Activated T-helper 2 cell treated with anti-CD3 and anti-CD28 coated beads, Interferon-gamma antibody, Interleukin-2, Interleukin-4, amounts not matched to agents 10 μg/mL and 5 μg/mL and 100 μg/mL, durations not matched to agents 14 hours and 24 hours and 36 hours (primary cell): ENCODE measurements around the gene INPP4B. TPM values are rescaled to one million over a fixed set of nuclear protein-coding genes. Genes with fewer than 3 reads are reported as not detected.

Source experiments
- DNase-seq: peaks from one replicate; pipeline ENCODE4 v3.0.0; 2021; ENCODE audit warnings: low spot score
- H3K27ac Mint-ChIP-seq: one replicate; pipeline ENCODE4 v1.8.0; 2021; ENCODE audit warnings: mixed read lengths
- H3K27me3 Mint-ChIP-seq: one replicate; pipeline ENCODE4 v1.8.0; 2021; ENCODE audit warnings: low read depth, mixed read lengths
- H3K36me3 Mint-ChIP-seq: one replicate; pipeline ENCODE4 v1.8.0; 2021; ENCODE audit warnings: low read depth, mixed read lengths
- H3K4me1 Mint-ChIP-seq: one replicate; pipeline ENCODE4 v1.8.0; 2021; ENCODE audit warnings: low read depth, mixed read lengths
- H3K4me3 Mint-ChIP-seq: one replicate; pipeline ENCODE4 v1.8.0; 2021; ENCODE audit warnings: low read depth, mild to moderate bottlenecking, moderate library complexity, mixed read lengths
- H3K9me3 Mint-ChIP-seq: one replicate; pipeline ENCODE4 v1.8.0; 2021; ENCODE audit warnings: mixed read lengths
- intact Hi-C: fragments of 100-400 bp; cut with micrococcal nuclease; formaldehyde crosslinking; loops from one replicate; pipeline ENCODE4 v1.15.1; 2023
- total RNA-seq: library from RNA; stranded (reverse); gene quantifications from 2 replicates; pipeline ENCODE4 v1.2.3, GENCODE V29; 2022

INPP4B gene
- total RNA-seq, 1 donor from 2014 or later = 64.8 TPM

DNA sequence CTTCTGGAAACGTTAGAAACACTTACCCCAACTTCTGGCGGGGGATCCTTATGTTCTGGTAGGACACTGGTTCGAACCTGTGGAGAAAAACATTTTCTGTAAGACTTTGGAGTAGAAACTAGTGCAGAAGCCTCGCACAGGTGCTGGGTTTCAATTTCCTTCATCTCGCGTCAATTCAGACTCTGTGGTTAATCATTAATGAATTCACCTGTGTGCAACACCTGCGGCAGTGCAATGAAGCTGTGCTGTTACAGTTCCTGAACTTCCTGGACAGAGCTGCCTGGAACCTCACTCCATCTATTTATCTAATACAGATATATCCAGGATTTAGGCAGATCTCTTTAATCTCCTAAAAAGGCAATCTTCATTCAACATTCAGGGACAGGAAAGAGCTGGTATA lies 531.4 kb downstream of the INPP4B start:
- no peaks in the 10 kb centered on the region for H3K9me3 Mint-ChIP-seq
- H3K36me3 Mint-ChIP-seq = peaks cover 76% of the 10 kb centered on the region
- peaks cover 53% of the 10 kb centered on the region for H3K4me1 Mint-ChIP-seq
- intact Hi-C loops = no loop called here
- no peaks in the 10 kb centered on the region for H3K27me3 Mint-ChIP-seq
- H3K27ac Mint-ChIP-seq = no peak overlapping the region
- H3K4me3 Mint-ChIP-seq = no peak overlapping the region
- no peak for DNase-seq

DNA sequence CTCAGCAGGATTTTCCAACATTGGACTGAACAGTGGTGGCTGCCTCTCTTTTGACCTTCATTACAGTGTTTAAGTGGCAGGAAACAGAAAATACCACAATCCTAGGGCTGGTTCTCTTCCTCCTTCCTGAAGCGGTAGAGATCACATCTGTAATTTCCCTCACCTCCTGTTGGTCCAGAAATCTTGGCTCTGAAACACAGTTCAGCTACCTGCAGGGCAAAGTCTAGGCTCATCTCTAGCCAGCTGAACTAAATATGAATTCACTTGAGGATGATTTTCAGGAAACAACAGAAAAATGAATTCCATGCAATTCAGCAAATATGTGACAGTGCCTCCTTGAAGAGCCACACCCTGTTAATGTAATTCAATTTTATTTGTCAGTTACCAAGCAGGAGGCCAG lies 531.9 kb downstream of the INPP4B start:
- Mint-ChIP-seq H3K9me3 (no peaks in the 10 kb centered on the region), H3K4me1 (peaks cover 52% of the 10 kb centered on the region), H3K36me3 (peaks cover 76% of the 10 kb centered on the region), H3K27ac (peak overlapping the region; percentile 57), H3K27me3 (no peaks in the 10 kb centered on the region), H3K4me3 (no peak overlapping the region)
- intact Hi-C loops = no loop called here
- no peak for DNase-seq

DNA sequence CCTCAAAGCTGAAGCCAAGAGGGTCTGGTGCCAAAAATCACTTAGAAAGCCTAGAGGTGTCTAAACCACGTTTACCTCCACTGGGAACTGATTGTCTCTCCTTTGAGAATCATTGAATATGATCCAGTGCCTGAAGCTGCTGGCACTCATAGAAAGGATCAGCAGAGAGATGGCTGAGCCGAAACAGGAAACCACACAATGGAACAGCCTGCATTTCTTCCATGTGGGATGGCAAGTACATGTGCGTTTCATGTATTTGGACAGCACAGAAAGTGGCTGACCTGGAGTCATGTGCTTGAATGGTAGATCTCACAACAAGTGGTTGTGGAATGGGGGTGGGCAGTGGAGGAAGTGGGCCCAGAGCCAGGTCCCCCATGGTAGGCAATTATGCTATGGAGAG lies 533.7 kb downstream of the INPP4B start:
- Mint-ChIP-seq H3K36me3 (peaks cover 72% of the 10 kb centered on the region), H3K4me1 (peaks cover 42% of the 10 kb centered on the region), H3K4me3 (no peak overlapping the region), H3K27me3 (no peaks in the 10 kb centered on the region), H3K27ac (no peak overlapping the region), H3K9me3 (no peaks in the 10 kb centered on the region)
- intact Hi-C loops = no loop called here
- DNase-seq = no peak

DNA sequence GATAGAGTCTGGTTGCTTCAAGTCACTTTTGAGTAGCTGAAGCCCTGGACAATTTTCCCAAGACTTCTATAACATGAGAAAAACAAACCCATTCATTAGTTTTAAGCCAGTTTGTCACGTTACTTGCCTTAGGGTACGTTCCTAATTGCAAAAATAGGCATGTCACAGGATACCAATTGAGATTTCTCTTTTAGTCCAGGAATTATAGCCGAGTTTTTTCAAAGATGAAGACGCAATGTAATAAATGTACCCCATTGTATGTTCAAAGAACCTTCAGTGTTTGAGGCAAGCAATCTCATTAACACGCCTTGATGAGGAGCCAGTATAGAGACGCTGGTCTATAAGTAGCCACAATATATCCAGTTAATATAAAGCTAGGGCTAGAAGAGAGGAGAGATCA lies 534.2 kb downstream of the INPP4B start:
- no peak for DNase-seq
- Mint-ChIP-seq H3K4me3 (no peak overlapping the region), H3K4me1 (peaks cover 39% of the 10 kb centered on the region), H3K36me3 (peaks cover 72% of the 10 kb centered on the region), H3K27me3 (no peaks in the 10 kb centered on the region), H3K9me3 (no peaks in the 10 kb centered on the region), H3K27ac (no peak overlapping the region)
- intact Hi-C loops = no loop called here

DNA sequence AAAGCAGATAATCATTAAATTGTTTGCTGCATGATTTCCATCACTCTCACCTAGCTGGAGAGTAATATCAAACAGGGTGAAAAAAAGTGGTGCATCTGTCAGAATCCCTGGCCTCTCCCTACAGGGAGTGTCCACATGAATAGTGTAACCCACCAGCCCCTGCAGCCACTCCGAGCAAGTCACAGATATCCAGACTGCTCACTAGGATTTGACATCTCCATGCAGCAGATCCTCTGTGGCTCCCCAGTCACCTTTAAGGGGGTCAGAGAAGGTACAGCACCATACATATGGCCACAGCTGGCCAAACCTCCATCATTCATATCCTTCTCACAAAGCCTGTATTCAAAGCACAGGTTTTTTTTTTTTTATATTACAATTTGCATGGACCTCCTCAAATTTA lies 536.3 kb downstream of the INPP4B start:
- no peak overlapping the region for H3K27ac Mint-ChIP-seq
- H3K36me3 Mint-ChIP-seq = peaks cover 77% of the 10 kb centered on the region
- H3K4me3 Mint-ChIP-seq = no peak overlapping the region
- DNase-seq = no peak
- peaks cover 33% of the 10 kb centered on the region for H3K4me1 Mint-ChIP-seq
- intact Hi-C loops = no loop called here
- no peaks in the 10 kb centered on the region for H3K9me3 Mint-ChIP-seq
- H3K27me3 Mint-ChIP-seq = no peaks in the 10 kb centered on the region

DNA sequence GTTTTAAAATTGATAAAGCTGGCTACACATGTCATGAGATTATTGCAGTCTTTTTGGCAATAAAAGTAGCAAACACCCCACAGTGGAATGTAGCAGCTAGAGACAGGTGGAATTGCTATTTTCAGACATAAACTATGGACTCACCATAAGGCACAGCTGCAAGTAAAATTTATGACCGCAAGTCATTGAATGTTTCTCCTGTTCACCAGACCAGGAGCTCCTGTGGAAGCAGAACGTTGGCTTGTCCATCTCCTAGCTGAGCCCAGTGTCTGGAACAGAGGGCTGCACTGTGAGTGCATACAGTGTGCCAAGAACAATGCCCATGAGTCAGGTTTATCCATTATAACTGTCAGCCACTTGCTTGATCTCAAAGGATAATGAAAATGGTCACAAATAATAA lies 538.2 kb downstream of the INPP4B start:
- DNase-seq = no peak
- peaks cover 71% of the 10 kb centered on the region for H3K36me3 Mint-ChIP-seq
- no peaks in the 10 kb centered on the region for H3K27me3 Mint-ChIP-seq
- peaks cover 18% of the 10 kb centered on the region for H3K4me1 Mint-ChIP-seq
- no peaks in the 10 kb centered on the region for H3K9me3 Mint-ChIP-seq
- H3K4me3 Mint-ChIP-seq = no peak overlapping the region
- intact Hi-C loops = no loop called here
- H3K27ac Mint-ChIP-seq = no peak overlapping the region

DNA sequence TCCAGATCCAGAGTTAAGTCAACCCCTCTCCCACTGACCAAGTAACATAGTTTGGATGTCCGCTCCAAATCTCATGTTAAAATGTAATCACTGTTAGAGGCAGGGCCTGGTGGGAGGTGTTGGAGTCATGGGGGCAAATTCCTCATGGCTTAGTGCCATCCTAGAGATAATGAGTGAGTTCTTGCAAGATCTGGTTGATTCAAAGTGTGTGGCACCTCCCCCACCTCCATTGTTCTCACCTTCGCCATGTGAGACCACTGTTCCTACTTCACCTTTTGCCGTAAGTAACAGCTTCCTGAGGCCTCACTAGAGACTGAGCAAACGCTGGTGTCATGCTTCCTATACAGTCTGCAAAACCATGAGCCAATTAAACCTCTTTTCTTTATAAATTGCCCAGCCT lies 548.8 kb downstream of the INPP4B start:
- H3K4me3 Mint-ChIP-seq = no peak overlapping the region
- peaks cover 27% of the 10 kb centered on the region for H3K4me1 Mint-ChIP-seq
- no peak for DNase-seq
- no peaks in the 10 kb centered on the region for H3K27me3 Mint-ChIP-seq
- no peaks in the 10 kb centered on the region for H3K9me3 Mint-ChIP-seq
- intact Hi-C loops = loop anchor here (10.0 kb wide), 1 partner anchor 517 kb away; no protein-coding TSS in a partner anchor
- no peak overlapping the region for H3K27ac Mint-ChIP-seq
- peaks cover 71% of the 10 kb centered on the region for H3K36me3 Mint-ChIP-seq

DNA sequence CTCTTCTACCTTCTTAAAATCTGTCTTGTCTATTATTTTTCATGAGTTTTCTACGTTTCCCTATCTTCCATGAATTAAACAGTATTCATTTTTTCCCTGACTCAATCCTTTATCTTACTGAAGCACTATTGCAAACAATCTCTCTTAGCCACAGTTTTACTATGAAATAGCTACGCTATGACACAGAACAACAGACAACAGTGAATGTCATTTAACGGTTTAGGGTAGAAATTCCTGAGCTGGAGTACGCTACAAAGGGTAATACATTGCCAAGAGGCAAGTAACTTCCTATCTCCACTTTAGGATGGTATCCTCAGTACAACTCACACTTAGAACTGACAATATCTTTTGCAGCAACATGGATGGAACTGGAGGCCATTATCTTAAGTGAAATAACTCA lies 552.6 kb downstream of the INPP4B start:
- Mint-ChIP-seq H3K27ac (no peak overlapping the region), H3K4me3 (no peak overlapping the region), H3K9me3 (peaks cover 7% of the 10 kb centered on the region), H3K4me1 (peaks cover 32% of the 10 kb centered on the region), H3K27me3 (no peaks in the 10 kb centered on the region), H3K36me3 (peaks cover 64% of the 10 kb centered on the region)
- intact Hi-C loops = loop anchor here (10.0 kb wide), 1 partner anchor 521 kb away; no protein-coding TSS in a partner anchor
- no peak for DNase-seq

DNA sequence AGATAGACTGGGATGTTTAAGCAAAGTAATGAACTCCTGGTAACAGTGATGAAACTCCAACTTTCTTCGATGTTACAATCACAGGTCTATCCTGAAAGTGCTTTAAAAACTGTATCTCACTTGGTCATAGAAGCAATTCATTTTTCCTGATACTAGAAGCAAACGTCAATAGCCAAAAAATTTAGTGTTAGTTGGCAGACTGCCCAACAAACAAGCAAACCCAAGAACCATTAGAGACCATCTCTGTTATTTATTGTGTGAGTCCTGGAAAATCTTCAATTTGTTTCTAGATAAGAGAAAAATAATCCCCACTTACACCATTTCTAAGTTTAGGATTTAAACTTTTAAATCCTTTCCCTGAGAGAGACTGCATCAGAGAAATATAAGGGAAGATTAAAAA lies 553.9 kb downstream of the INPP4B start:
- peaks cover 7% of the 10 kb centered on the region for H3K9me3 Mint-ChIP-seq
- no peak for DNase-seq
- H3K4me1 Mint-ChIP-seq = peaks cover 32% of the 10 kb centered on the region
- no peak overlapping the region for H3K27ac Mint-ChIP-seq
- H3K4me3 Mint-ChIP-seq = no peak overlapping the region
- peaks cover 57% of the 10 kb centered on the region for H3K36me3 Mint-ChIP-seq
- intact Hi-C loops = loop anchor here (10.0 kb wide), 1 partner anchor 523 kb away; no protein-coding TSS in a partner anchor
- H3K27me3 Mint-ChIP-seq = no peaks in the 10 kb centered on the region

DNA sequence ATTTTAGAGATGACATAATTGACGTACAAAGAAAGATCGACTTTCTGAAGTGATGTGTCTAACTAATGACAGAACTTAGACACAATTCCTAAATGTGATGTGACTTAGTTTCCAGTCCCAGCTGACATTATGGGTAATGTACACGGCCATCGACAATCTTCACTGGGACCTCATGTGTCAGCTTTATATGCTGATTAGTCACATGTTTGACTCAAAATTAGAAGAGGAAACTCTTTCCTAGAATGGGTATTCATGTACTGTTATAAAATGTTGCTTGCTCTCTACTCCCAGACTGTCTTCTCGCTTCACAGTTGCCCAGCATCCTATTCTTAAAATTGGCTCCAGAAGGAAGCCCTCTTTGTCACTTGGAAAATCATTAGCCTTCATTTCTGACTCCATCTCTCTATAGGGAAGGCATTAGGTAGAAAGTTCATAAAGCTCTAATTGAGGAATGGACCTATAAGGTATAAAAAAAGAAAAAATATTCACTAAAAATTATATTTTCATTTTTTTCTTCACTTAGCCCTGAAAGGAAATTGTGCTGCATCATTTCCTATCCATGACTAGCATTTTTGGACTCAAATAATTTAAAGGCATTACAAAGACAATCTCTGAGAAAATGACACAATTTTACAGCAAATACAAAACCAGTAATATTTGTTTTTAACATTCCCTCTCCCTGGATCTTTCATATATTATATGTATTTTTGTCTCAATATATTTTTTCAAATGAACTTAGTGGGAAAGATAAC lies 554.6 kb downstream of the INPP4B start:
- H3K36me3 Mint-ChIP-seq = peaks cover 56% of the 10 kb centered on the region

DNA sequence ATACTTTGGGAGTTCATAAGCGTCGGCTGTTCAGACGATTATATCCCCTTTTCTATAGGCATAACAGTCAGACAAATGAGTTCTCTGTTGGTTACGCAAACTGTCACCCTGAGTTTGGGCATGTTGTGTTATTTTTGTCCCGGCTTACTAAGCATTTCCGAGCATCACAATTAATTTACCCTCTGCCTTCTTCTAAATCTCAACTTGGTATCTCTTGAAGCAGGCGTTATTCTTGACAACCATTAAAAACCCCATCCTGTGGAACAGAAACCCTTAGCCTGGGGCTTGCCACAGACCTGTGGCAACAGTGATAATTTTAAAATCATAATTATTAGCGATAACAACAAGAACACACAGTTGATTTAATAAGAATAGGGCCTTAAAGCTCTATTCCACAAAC lies 558.7 kb downstream of the INPP4B start:
- Mint-ChIP-seq H3K36me3 (peaks cover 31% of the 10 kb centered on the region), H3K4me1 (peaks cover 12% of the 10 kb centered on the region), H3K27ac (no peak overlapping the region), H3K4me3 (no peak overlapping the region), H3K27me3 (no peaks in the 10 kb centered on the region), H3K9me3 (peaks cover 7% of the 10 kb centered on the region)
- DNase-seq = no peak
- intact Hi-C loops = no loop called here

More for the DNA sequence above, 554.6 kb downstream of the INPP4B start:
- peaks cover 7% of the 10 kb centered on the region for H3K9me3 Mint-ChIP-seq
- H3K4me1 Mint-ChIP-seq = peaks cover 36% of the 10 kb centered on the region
- H3K27ac Mint-ChIP-seq = no peak overlapping the region
- intact Hi-C loops = loop anchor here (10.0 kb wide), 1 partner anchor 523 kb away; no protein-coding TSS in a partner anchor
- no peaks in the 10 kb centered on the region for H3K27me3 Mint-ChIP-seq
- no peak for DNase-seq
- H3K4me3 Mint-ChIP-seq = no peak overlapping the region

DNA sequence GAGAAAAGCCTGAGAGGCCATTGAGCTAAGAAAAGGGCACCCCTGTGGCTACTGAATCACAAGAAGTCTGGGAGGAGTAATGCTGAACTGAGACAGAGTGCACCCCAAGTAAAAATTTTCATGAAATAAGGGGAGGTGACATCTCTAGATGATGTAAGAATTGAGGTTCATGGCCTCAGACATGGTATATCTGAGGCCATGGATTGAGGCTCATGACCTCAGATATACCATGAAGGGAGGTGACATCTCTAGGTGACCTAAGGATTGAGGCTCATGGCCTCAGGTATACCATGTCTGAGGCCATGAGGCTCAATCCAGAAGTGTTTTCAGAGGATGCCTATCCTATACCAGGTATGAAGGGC lies 560.9 kb downstream of the INPP4B start:
- intact Hi-C loops = no loop called here
- H3K27ac Mint-ChIP-seq = no peak overlapping the region
- DNase-seq = no peak
- peaks cover 11% of the 10 kb centered on the region for H3K4me1 Mint-ChIP-seq
- peaks cover 18% of the 10 kb centered on the region for H3K36me3 Mint-ChIP-seq
- peaks cover 3% of the 10 kb centered on the region for H3K9me3 Mint-ChIP-seq
- H3K27me3 Mint-ChIP-seq = no peaks in the 10 kb centered on the region
- no peak overlapping the region for H3K4me3 Mint-ChIP-seq

DNA sequence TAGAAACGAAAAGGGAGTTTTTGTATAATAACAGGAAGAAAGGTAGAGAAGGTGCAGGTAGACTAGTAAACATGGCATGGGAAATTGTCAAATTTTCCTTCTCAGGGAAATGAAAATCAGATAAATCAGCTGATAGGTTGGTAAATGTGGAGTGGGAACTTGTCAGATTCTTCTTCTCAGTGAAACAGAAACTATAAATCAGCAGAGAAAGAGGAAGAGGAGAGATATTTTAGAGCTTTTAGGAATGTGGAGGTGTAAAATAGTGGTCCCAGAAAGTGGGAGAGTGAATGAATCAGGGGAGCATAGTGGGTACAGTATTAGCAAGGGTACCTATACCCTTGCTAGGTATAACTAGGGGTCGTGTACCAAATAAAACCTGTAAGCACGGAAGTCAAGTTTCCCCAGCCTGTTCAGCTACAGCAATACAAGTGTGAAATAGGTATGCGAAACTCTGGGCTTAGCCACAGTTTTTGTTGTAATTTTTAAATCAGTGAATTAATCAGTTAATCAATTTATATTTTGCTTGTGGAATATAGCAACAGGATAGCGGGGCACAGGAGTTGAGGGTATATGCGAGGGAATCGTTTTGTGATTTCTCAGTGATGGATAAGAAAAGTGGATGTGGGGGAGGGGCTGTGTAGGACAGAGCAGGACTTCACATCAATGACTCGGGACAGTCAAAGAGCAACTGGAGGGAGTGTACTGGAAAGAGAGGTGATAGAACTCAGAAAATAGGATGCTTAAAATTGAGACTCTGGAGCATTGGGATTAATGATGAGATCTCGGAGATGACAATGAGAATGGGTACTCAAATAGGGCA lies 561.5 kb downstream of the INPP4B start:
- no peak for DNase-seq
- H3K4me3 Mint-ChIP-seq = no peak overlapping the region
- no peak overlapping the region for H3K27ac Mint-ChIP-seq

More for the DNA sequence above, 561.5 kb downstream of the INPP4B start:
- Mint-ChIP-seq H3K4me1 (peaks cover 11% of the 10 kb centered on the region), H3K27me3 (no peaks in the 10 kb centered on the region), H3K36me3 (peaks cover 14% of the 10 kb centered on the region), H3K9me3 (peaks cover under 1% of the 10 kb centered on the region)
- intact Hi-C loops = loop anchor here (5.0 kb wide), 4 partner anchors 48 to 283 kb away; no protein-coding TSS in a partner anchor
